IMR-90 (cell line): ENCODE data around the gene MID2.

Experiments used
- BHLHE40 ChIP-seq: fragments of 150-350 bp; IDR thresholded peaks from 2 replicates; pipeline ENCODE4 v1.6.1; 2016; ENCODE audit warnings: mild to moderate bottlenecking, low read depth, low read length
- MXI1 ChIP-seq: IDR thresholded peaks from 2 replicates; pipeline ENCODE4 v1.6.1; 2012; ENCODE audit warnings: low read depth, mild to moderate bottlenecking, low read length, moderate library complexity, borderline replicate concordance
- POLR2A ChIP-seq: IDR thresholded peaks from 2 replicates; pipeline ENCODE4 v1.6.1; 2012; ENCODE audit warnings: mild to moderate bottlenecking, low read depth, low read length
- TF ChIP-seq, protein P1 (sequence below): conservative IDR thresholded peaks from 2 replicates; pipeline ENCODE4 v1.5.1; 2012; ENCODE audit warnings: mild to moderate bottlenecking, low read depth, low read length, improper control_type of control experiment

DNA sequence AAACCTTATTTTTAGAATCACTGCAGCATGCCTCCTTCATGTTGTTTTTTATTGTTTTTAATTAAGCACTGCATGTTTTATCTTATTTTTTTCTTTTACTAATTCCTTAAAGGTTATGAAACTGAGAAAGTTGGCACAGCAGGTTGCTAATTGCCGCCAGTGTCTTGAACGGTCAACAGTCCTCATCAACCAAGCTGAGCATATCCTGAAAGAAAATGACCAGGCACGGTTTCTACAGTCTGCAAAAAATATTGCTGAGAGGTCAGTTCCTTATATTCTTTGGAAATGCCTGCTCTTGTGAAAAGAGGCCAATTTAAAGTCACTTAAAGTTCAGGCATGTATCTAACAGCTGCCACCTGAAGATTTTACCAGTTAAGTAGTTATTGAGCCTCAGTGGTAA lies 79.7 kb downstream of the MID2 start:
- no peak for TF ChIP-seq POLR2A
- TF ChIP-seq BHLHE40, result no peak
- TF ChIP-seq, protein P1, sequence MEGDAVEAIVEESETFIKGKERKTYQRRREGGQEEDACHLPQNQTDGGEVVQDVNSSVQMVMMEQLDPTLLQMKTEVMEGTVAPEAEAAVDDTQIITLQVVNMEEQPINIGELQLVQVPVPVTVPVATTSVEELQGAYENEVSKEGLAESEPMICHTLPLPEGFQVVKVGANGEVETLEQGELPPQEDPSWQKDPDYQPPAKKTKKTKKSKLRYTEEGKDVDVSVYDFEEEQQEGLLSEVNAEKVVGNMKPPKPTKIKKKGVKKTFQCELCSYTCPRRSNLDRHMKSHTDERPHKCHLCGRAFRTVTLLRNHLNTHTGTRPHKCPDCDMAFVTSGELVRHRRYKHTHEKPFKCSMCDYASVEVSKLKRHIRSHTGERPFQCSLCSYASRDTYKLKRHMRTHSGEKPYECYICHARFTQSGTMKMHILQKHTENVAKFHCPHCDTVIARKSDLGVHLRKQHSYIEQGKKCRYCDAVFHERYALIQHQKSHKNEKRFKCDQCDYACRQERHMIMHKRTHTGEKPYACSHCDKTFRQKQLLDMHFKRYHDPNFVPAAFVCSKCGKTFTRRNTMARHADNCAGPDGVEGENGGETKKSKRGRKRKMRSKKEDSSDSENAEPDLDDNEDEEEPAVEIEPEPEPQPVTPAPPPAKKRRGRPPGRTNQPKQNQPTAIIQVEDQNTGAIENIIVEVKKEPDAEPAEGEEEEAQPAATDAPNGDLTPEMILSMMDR, result no peak
- TF ChIP-seq MXI1, result no peak
